Smooth muscle cell (in vitro differentiated cells): Measurements from ENCODE around the gene KIAA0753. TPM values are rescaled to one million over a fixed set of nuclear protein-coding genes. Genes with fewer than 3 reads are reported as not detected.
"Not testable (repeated sequence)": the region's sequence is repeated elsewhere in the genome, so short reads cannot be mapped to it uniquely, and the experiment has no call there.

ENCODE experiments used
- DNase-seq: peaks from one replicate; lab custom pipeline; 2025; ENCODE audit not compliant: unreplicated experiment; lab: John Stamatoyannopoulos, UW
- H2AFZ ChIP-seq: fragments of 200-600 bp; sonication (generic); 2 replicates; pipeline ENCODE4 v1.6.0; 2016; ENCODE audit warnings: antibody characterized with exemption, low read depth, mild to moderate bottlenecking
- H3F3A ChIP-seq: fragments of 200-600 bp; sonication (generic); 2 replicates; pipeline ENCODE4 v1.6.0; 2017; ENCODE audit warnings: antibody characterized with exemption, low read depth
- H3K27ac ChIP-seq: fragments of 200-600 bp; sonication (generic); 2 replicates; pipeline ENCODE4 v1.5.1; 2016; ENCODE audit warnings: low read depth, mild to moderate bottlenecking
- H3K27me3 ChIP-seq: fragments of 200-600 bp; sonication (generic); 2 replicates; pipeline ENCODE4 v1.6.1; 2016; ENCODE audit warnings: low read depth, mild to moderate bottlenecking
- H3K36me3 ChIP-seq: fragments of 200-600 bp; sonication (generic); 2 replicates; pipeline ENCODE4 v1.5.1; 2016; ENCODE audit warnings: low read depth
- H3K4me1 ChIP-seq: fragments of 200-600 bp; sonication (generic); 2 replicates; pipeline ENCODE4 v1.5.1; 2016; ENCODE audit warnings: low read depth
- H3K4me2 ChIP-seq: fragments of 200-600 bp; sonication (generic); 2 replicates; pipeline ENCODE4 v1.6.0; 2016; ENCODE audit warnings: mild to moderate bottlenecking
- H3K4me3 ChIP-seq: fragments of 200-600 bp; sonication (generic); 2 replicates; pipeline ENCODE4 v1.5.1; 2016; ENCODE audit warnings: mild to moderate bottlenecking
- H3K79me2 ChIP-seq: fragments of 200-600 bp; sonication (generic); 2 replicates; pipeline ENCODE4 v1.6.0; 2016; ENCODE audit warnings: low read depth, mild to moderate bottlenecking
- H3K9ac ChIP-seq: fragments of 200-600 bp; sonication (generic); 2 replicates; pipeline ENCODE4 v1.6.0; 2016; ENCODE audit warnings: low read depth
- H3K9me3 ChIP-seq: fragments of 200-600 bp; sonication (generic); replicated peaks from 2 replicates; pipeline ENCODE4 v1.5.1; 2016; ENCODE audit warnings: low read depth
- H4K20me1 ChIP-seq: fragments of 200-600 bp; sonication (generic); 2 replicates; pipeline ENCODE4 v1.6.0; 2016; ENCODE audit warnings: low read depth
- WGBS: methylation state at CpG from one replicate; pipeline ENCODE4 v1.1.7; 2016; ENCODE audit warnings: low lambda C conversion rate; 5-methylcytosine and 5-hydroxymethylcytosine counted together
- polyA plus RNA-seq: library from polyadenylated mRNA; unstranded; fragments of >200 nt; fragmentation: Nextera tagmentation; extraction: Ambion mirVana; gene quantifications from 2 replicates; pipeline ENCODE4 v1.2.1, GENCODE V29; 2016
- total RNA-seq: library from RNA; depleted of rRNA; stranded (reverse); fragments of >200 nt; gene quantifications from 2 replicates; pipeline ENCODE4 v1.2.3, GENCODE V29; 2014
- TF ChIP-seq, protein P1 (sequence below): fragments of 200-600 bp; sonication (generic); IDR thresholded peaks from 2 replicates; pipeline ENCODE4 v1.5.1; 2017; ENCODE audit warnings: borderline replicate concordance, mild to moderate bottlenecking, antibody characterized with exemption; ENCODE audit not compliant: insufficient read depth, poor library complexity, severe bottlenecking

The KIAA0753 gene
- total and polyA plus RNA-seq, 2 experiments from 2014 or later = 4.9 to 15.0 TPM

GRCh38 chr17:6667516-6667915 lies 27.0 kb upstream of the KIAA0753 start:
- WGBS = 87% methylated on average over 6 of the region's 6 CpGs
- Histone ChIP-seq H3K4me1 (no peaks in the 10 kb centered on the region), H3K27me3 (peaks cover 15% of the 10 kb centered on the region), H3K79me2 (no peaks in the 10 kb centered on the region), H3K9ac (no peak overlapping the region), H3F3A (no peaks in the 10 kb centered on the region), H3K9me3 (no peaks in the 10 kb centered on the region), H3K4me3 (no peak overlapping the region), H3K27ac (no peak overlapping the region), H4K20me1 (no peaks in the 10 kb centered on the region), H3K4me2 (no peak overlapping the region), H3K36me3 (no peaks in the 10 kb centered on the region), H2AFZ (no peak overlapping the region)
- TF ChIP-seq, protein P1, sequence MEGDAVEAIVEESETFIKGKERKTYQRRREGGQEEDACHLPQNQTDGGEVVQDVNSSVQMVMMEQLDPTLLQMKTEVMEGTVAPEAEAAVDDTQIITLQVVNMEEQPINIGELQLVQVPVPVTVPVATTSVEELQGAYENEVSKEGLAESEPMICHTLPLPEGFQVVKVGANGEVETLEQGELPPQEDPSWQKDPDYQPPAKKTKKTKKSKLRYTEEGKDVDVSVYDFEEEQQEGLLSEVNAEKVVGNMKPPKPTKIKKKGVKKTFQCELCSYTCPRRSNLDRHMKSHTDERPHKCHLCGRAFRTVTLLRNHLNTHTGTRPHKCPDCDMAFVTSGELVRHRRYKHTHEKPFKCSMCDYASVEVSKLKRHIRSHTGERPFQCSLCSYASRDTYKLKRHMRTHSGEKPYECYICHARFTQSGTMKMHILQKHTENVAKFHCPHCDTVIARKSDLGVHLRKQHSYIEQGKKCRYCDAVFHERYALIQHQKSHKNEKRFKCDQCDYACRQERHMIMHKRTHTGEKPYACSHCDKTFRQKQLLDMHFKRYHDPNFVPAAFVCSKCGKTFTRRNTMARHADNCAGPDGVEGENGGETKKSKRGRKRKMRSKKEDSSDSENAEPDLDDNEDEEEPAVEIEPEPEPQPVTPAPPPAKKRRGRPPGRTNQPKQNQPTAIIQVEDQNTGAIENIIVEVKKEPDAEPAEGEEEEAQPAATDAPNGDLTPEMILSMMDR = no peak
- no peak for DNase-seq

DNA sequence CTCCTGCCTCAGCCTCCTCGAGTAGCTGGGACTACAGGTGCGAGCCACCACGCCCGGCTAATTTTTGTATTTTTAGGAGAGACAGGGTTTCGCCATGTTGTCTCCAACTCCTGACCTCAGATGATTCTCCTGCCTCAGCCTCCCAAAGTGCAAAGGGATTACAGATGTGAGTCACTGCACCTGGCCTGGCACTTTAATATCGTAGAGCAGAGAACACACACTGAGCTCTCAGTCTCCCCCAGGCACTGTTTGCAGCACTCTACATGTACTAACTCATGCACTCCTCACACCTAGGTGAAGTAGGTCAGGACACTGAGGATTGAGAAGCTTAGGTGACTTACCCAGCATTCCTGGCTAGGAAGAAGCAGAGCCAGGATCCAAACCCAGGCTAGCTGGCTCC lies 26.0 kb upstream of the KIAA0753 start:
- Histone ChIP-seq H3K27me3 (peaks cover 17% of the 10 kb centered on the region), H4K20me1 (no peaks in the 10 kb centered on the region), H3K9me3 (no peaks in the 10 kb centered on the region), H3K9ac (no peak overlapping the region), H3K36me3 (no peaks in the 10 kb centered on the region), H3K4me3 (no peak overlapping the region), H3K4me1 (no peaks in the 10 kb centered on the region), H3F3A (no peaks in the 10 kb centered on the region), H2AFZ (no peak overlapping the region), H3K4me2 (no peak overlapping the region), H3K27ac (no peak overlapping the region), H3K79me2 (no peaks in the 10 kb centered on the region)
- no peak for DNase-seq
- 90% methylated on average over 6 of the region's 6 CpGs for WGBS
- TF ChIP-seq, protein P1 = no peak

DNA sequence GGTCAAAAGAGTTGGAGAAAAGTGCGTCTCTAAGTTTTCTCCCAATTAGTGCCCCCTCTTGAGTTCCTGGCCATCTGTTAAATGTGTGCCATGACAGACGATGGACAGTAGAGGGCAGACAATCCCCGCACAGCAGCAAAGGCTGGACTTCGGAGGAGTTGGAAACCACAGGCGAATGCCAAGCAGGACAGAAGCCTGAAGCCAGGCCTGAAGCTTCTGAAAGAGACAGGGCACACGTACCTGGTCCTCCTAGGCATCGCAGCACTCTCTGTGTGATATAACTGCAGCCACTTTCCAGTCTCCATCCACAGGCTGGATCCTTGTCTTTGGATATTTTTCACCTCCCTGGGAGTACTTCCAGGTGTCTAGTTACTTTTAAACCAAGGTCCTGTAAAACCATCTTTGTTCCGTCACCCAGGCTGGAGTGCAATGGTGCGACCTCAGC lies 25.6 kb upstream of the KIAA0753 start:
- 21% methylated on average over 9 of the region's 9 CpGs for WGBS

DNA sequence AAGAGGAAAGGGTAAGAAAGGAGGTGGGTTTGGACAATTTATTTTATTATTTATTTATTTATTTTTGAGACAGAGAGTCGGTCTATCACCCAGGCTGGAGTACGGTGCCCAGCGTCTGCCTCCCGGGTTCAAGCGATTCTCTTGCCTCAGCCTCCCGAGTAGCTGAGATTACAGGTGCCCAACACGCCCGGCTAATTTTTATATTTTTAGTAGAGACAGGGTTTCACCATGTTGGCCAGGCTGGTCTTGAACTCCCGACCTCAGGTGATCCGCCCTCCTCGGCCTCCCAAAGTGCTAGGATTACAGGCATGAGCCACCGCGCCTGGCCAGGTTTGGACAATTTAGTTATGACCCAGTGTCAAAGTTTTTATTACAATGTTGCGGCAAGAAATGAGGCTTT lies 22.7 kb upstream of the KIAA0753 start:
- not testable (repeated sequence) for H3K27ac ChIP-seq, H4K20me1 ChIP-seq, H3K4me3 ChIP-seq, H3K4me2 ChIP-seq, H3K9me3 ChIP-seq, H3K79me2 ChIP-seq, H3K4me1 ChIP-seq, H3K9ac ChIP-seq, H3F3A ChIP-seq, DNase-seq, H2AFZ ChIP-seq, H3K36me3 ChIP-seq
- WGBS = 90% methylated on average over 14 of the region's 14 CpGs
- H3K27me3 ChIP-seq = peaks cover 32% of the 10 kb centered on the region

More for the DNA sequence above, 25.6 kb upstream of the KIAA0753 start:
- TF ChIP-seq, protein P1 = peak; percentile 91
- Histone ChIP-seq H4K20me1 (no peaks in the 10 kb centered on the region), H3K27me3 (peaks cover 22% of the 10 kb centered on the region), H3F3A (no peaks in the 10 kb centered on the region), H3K4me1 (no peaks in the 10 kb centered on the region), H3K9me3 (no peaks in the 10 kb centered on the region), H3K27ac (no peak overlapping the region), H3K4me2 (no peak overlapping the region), H3K9ac (no peak overlapping the region), H2AFZ (no peak overlapping the region), H3K36me3 (no peaks in the 10 kb centered on the region), H3K4me3 (no peak overlapping the region), H3K79me2 (no peaks in the 10 kb centered on the region)
- DNase-seq = peak; percentile 14
